Fibroblast of skin of back (primary cell): ENCODE measurements around the gene FBXO33.
"Not testable (repeated sequence)": the region's sequence is repeated elsewhere in the genome, so short reads cannot be mapped to it uniquely, and the experiment has no call there.

ENCODE experiments used
- DNase-seq: peaks from one replicate; pipeline ENCODE4 v3.0.0-alpha.2; 2013

The FBXO33 gene

GRCh38 chr14:39372656-39373055 lies 59.6 kb downstream of the FBXO33 start:
- no peak for DNase-seq

DNA sequence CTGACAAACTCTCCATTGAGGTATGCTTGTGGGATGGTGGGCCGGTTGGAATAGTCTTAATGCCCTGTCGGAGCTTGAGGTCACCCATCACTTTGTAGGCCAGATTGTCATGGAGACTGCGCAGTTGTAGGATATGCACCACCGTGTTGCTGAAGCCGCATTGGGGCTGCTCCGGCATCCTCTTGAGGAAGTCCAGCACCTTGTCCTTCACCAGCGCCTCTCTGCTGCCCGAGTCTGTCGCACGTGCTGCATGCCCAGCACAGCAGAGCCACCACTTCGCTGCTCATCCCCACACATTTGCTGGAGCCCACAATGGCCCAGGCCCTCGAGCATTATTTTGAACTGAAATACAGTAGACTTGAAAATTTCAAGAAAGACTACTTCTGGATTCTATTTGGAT lies 61.8 kb downstream of the FBXO33 start:
- DNase-seq = no peak

GRCh38 chr14:39369029-39369428 lies 63.2 kb downstream of the FBXO33 start:
- DNase-seq = no peak

DNA sequence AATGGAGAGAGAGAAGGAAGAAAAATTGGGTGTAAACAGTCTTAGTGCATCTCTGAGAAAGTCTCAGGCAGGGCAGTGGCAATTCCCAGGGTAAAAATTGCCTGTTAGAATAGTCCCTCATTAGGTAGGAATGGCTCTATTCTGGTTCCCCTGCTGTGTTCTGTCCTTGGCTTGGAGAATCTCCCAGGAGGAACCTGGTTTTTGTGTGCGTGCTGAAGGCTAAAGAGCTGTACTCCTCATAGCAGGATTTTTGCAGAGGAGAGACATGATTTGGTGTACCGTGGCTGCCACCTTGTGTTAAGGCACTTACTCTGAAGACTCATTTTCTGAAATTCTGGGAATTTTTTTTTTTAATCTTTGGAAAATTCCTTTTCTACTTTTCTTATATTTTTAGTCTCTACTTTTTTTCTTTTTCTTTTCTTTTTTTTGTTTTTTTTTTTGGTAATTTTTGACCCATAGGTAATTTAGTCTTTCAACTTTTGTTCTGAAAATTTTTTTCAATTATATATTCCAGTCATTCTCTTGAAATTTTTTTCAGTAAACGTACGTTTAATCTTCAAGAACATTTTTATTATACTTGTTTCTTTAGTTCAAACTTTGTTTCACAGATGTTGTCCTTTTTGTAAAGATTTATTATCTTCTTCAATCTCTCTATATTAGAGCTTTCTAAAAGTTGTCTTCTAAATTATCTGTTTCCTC lies 63.8 kb downstream of the FBXO33 start:
- DNase-seq = peak; percentile 70

DNA sequence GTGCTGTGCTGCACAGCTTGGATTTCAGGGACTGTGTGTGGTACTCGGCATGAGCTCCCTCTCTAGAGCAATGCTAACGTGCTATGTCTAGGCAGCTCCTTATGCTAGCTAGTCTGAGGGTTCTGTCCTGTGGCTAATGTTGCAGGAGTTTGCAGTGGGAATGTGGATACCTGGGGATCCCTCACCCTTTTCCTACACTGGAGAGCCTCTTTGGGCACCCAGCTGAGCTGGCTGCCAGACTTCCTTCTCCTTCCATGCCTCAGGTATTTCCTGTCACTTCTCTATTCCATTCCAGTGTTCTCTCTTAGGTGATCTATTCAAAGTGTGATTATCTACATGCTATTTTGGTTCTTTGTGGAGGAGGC lies 64.9 kb downstream of the FBXO33 start:
- no peak for DNase-seq

DNA sequence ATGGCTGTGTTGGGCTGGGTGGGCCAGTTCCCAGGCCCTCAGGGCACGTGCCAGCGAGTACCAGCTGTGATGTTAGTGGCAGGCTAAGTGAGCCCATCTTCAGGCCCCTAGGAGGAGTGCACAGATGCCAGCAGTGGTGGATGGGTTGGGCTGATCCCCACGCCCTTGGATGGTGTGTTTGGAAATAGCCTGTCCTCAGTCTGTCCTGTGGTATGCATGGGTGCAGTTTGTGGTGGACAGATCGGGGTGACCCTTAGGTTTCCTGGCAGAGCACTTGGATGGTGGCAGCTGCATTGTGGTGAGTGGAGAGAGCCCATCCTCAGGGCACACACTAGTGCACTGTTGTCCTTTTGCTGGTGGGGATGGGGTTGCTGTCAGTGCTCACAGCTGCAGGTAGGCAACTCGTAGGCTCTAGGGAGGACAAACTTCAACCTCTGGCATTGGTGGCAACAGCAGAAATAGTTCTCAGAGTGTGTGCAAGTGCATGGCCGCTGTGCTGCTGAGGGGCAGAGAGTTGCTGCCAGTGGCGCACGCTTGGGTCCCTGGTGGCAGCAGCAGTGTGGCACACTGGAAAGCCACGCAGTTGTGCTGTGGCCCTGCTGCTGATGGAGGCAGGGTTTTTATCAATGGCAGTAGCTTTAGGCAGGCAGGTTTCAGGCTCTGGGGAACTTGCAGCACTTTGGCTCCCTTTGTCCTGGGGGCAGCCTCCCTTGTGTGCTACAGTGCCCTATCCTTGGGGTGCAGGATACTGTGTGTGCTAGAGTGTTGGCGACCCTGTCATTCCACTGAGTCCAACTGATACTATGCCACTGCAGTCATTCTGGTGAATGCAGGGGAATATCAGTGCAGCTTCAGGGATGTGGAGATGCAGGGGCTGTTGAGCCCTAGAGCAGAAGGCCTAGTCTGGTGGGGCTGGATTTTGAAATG lies 65.5 kb downstream of the FBXO33 start:
- no peak for DNase-seq

GRCh38 chr14:39365354-39365753 lies 66.9 kb downstream of the FBXO33 start:
- DNase-seq = no peak

- no peak for DNase-seq
Measured at GRCh38 chr14:39364509-39364908, 67.7 kb downstream of the FBXO33 start.

DNA sequence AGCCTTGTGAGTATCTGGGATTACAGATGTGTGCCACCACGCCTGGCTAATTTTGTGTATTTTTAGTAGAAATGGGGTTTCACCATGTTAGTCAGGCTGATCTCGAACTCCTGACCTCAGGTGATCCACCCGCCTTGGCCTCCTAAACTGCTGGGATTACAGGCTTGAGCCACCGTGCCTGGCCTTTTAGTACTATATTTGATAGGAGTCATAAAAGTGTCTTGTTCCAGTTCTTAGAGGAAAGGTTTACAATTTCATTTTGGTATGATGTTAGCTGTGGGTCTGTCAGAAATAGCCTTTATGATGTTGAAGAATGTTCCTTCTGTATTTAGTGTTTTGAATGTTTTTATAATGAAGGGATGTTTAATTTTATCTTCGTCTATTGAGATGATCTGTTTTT lies 70.7 kb downstream of the FBXO33 start:
- DNase-seq = not testable (repeated sequence)

GRCh38 chr14:39360316-39360715 lies 71.9 kb downstream of the FBXO33 start:
- DNase-seq = no peak

- DNase-seq = not testable (repeated sequence)
Measured at GRCh38 chr14:39359069-39359468, 73.2 kb downstream of the FBXO33 start.

- no peak for DNase-seq
Measured at GRCh38 chr14:39351708-39352107, 80.5 kb downstream of the FBXO33 start.

- no peak for DNase-seq
Measured at GRCh38 chr14:39350866-39351265, 81.4 kb downstream of the FBXO33 start.
